K562 (cell line): ENCODE data around the gene FES. TPM values are rescaled to one million over a fixed set of nuclear protein-coding genes. Genes with fewer than 3 reads are reported as not detected.

ENCODE experiments used
- CBFB ChIP-seq: sonication (generic); formaldehyde crosslinking; IDR thresholded peaks from 2 replicates; pipeline ENCODE4 v1.4.0; 2020; ENCODE audit warnings: mild to moderate bottlenecking, missing genetic modification reagents
- CEBPG ChIP-seq, 3 experiments: fragments of 200-800 bp in 1 of 3; sonication (Bioruptor generic) in 1 of 3; sonication (generic) in 1 of 3; formaldehyde crosslinking in 1 of 3; IDR thresholded peaks in 2 of 3; conservative IDR thresholded peaks in 1 of 3; 2 replicates each; pipeline versions ENCODE4 v1.6.1 to v1.8.0; 2016 to 2022; ENCODE audit warnings: missing compliant biosample characterization in 2 of 3, missing genetic modification characterization in 2 of 3, mild to moderate bottlenecking in 1 of 3, missing genetic modification reagents in 1 of 3
- FUS ChIP-seq: fragments of 200-400 bp; formaldehyde crosslinking; optimal IDR thresholded peaks from 2 replicates; pipeline ENCODE3; 2017; ENCODE audit warnings: low read depth, low read length
- MCM2 ChIP-seq: fragments of 450-650 bp; IDR thresholded peaks from 2 replicates; pipeline ENCODE4 v1.6.1; 2017; ENCODE audit warnings: low read depth, mild to moderate bottlenecking
- PCBP1 ChIP-seq: fragments of 200-400 bp; formaldehyde crosslinking; IDR thresholded peaks from 2 replicates; pipeline ENCODE4 v1.6.1; 2018; ENCODE audit warnings: mild to moderate bottlenecking, low read depth, low read length; ENCODE audit not compliant: poor library complexity, severe bottlenecking
- SIRT6 ChIP-seq: IDR thresholded peaks from one replicate; pipeline ENCODE4 v1.6.1; 2012; ENCODE audit warnings: low read depth, mild to moderate bottlenecking, control low read depth, inconsistent platforms, low read length, moderate library complexity
- SRSF3 ChIP-seq: fragments of 200-400 bp; formaldehyde crosslinking; IDR thresholded peaks from 2 replicates; pipeline ENCODE4 v1.6.1; 2016; ENCODE audit warnings: mild to moderate bottlenecking, low read length, moderate library complexity; ENCODE audit not compliant: insufficient read depth
- SRSF7 ChIP-seq: fragments of 200-400 bp; formaldehyde crosslinking; optimal IDR thresholded peaks from 2 replicates; pipeline ENCODE3; 2017; ENCODE audit warnings: mild to moderate bottlenecking, low read depth, low read length
- TAL1 ChIP-seq: fragments of 450-650 bp; IDR thresholded peaks from 2 replicates; pipeline ENCODE4 v1.6.1; 2016; ENCODE audit warnings: mild to moderate bottlenecking
- TOE1 ChIP-seq, 2 experiments: fragments of 450-650 bp in 1 of 2; sonication (generic) in 1 of 2; formaldehyde crosslinking in 1 of 2; IDR thresholded peaks; 2 replicates each; pipeline versions ENCODE4 v1.7.1 to v1.8.0; 2016 to 2022; ENCODE audit warnings: borderline replicate concordance in 2 of 2, mild to moderate bottlenecking in 2 of 2, antibody characterized with exemption in 1 of 2, inconsistent platforms in 1 of 2, low read depth in 1 of 2, missing genetic modification reagents in 1 of 2, moderate library complexity in 1 of 2
- ZNF354B ChIP-seq: fragments of 250-450 bp; sonication (Bioruptor Pico); IDR thresholded peaks from 2 replicates; pipeline ENCODE4 v1.4.0; 2020
- ZNF408 ChIP-seq: fragments of 250-450 bp; sonication (Bioruptor Pico); IDR thresholded peaks from 2 replicates; pipeline ENCODE4 v1.4.0; 2020; ENCODE audit warnings: low read depth, mild to moderate bottlenecking, moderate library complexity
- ZNF445 ChIP-seq: fragments of 250-450 bp; sonication (Bioruptor Pico); IDR thresholded peaks from 2 replicates; pipeline ENCODE4 v1.4.0; 2020; ENCODE audit warnings: low read depth, mild to moderate bottlenecking, moderate library complexity
- polyA plus RNA-seq, 8 experiments: library from polyadenylated mRNA; depleted of rRNA in 4 of 8; stranded (reverse) in 5 of 8; unstranded in 3 of 8; fragments of >200 nt; fragmentation: Nextera tagmentation in 2 of 8; fragmentation: Illumina TruSeq in 1 of 8; extraction: Ambion mirVana in 2 of 8; extraction: Trizol in 1 of 8; gene quantifications; 2 replicates each; pipeline versions ENCODE4 v1.2.1 to v1.2.3, GENCODE V29; 2011 to 2014; ENCODE audit warnings: inconsistent platforms in 1 of 8, missing spikeins in 1 of 8
- total RNA-seq, 7 experiments: library from RNA; depleted of rRNA in 6 of 7; stranded (reverse); fragments of >200 nt in 6 of 7; fragmentation: Illumina TruSeq in 2 of 7; extraction: Trizol in 2 of 7; gene quantifications; 2 replicates each; pipeline versions ENCODE4 v1.2.1 to v1.2.3, GENCODE V29; 2011 to 2021; ENCODE audit warnings: low replicate concordance in 1 of 7
- TF ChIP-seq, protein P1 (sequence below): fragments of 250-450 bp; sonication (Bioruptor Pico); IDR thresholded peaks from 2 replicates; pipeline ENCODE4 v1.8.0; 2021; ENCODE audit warnings: borderline replicate concordance, mild to moderate bottlenecking, moderate library complexity; ENCODE audit not compliant: poor library complexity, severe bottlenecking
- TF ChIP-seq, protein P2 (sequence below): sonication (generic); formaldehyde crosslinking; IDR thresholded peaks from 2 replicates; pipeline ENCODE4 v1.8.0; 2022; ENCODE audit warnings: missing genetic modification reagents, mild to moderate bottlenecking, borderline replicate concordance
- TF ChIP-seq, protein P3 (sequence below), 2 experiments: fragments of 450-650 bp; formaldehyde crosslinking in 1 of 2; IDR thresholded peaks; 2 replicates each; pipeline versions ENCODE4 v1.4.0 to v1.6.1; 2014 to 2020; ENCODE audit warnings: mild to moderate bottlenecking in 2 of 2, borderline replicate concordance in 1 of 2, low read depth in 1 of 2

The FES gene
- total and polyA plus RNA-seq, 9 of the 15 experiments (the other 6 are each of a cell fraction or from before 2014, with no cell fraction given) = 0.38 to 2.6 (median 0.82) TPM

DNA sequence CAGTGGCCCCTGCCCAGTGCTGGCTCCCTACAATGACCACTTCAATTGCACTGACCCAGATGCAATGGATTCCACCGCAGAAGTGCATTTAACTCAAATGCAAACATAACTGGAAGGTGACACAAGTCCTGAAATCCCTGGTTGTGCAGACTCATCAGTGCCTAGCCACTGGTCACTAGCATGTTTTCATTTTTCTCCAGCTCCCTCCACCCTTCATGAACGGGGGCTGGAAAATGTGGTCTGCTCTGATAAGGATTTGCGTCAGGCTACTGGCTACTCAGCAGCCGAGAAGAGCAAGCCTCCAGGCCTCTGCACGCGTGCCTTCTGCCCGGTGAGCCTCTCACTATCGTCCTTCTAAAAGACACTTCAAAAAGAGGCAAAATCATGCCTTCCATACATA is 43.4 kb upstream of the FES start (continued):
- TF ChIP-seq SIRT6 = no peak
- peak; percentile 97 for TF ChIP-seq TAL1
- TF ChIP-seq SRSF3 = no peak
- TF ChIP-seq SRSF7 = no peak
- no peak for TF ChIP-seq ZNF445
- no peak for TF ChIP-seq ZNF354B (CRISPR knock-in tag)
- TF ChIP-seq CBFB (CRISPR knock-in tag) = no peak
- TF ChIP-seq, protein P1, sequence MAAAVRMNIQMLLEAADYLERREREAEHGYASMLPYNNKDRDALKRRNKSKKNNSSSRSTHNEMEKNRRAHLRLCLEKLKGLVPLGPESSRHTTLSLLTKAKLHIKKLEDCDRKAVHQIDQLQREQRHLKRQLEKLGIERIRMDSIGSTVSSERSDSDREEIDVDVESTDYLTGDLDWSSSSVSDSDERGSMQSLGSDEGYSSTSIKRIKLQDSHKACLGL (CRISPR knock-in tag) = no peak
- TF ChIP-seq MCM2 = no peak
- TF ChIP-seq, protein P2, sequence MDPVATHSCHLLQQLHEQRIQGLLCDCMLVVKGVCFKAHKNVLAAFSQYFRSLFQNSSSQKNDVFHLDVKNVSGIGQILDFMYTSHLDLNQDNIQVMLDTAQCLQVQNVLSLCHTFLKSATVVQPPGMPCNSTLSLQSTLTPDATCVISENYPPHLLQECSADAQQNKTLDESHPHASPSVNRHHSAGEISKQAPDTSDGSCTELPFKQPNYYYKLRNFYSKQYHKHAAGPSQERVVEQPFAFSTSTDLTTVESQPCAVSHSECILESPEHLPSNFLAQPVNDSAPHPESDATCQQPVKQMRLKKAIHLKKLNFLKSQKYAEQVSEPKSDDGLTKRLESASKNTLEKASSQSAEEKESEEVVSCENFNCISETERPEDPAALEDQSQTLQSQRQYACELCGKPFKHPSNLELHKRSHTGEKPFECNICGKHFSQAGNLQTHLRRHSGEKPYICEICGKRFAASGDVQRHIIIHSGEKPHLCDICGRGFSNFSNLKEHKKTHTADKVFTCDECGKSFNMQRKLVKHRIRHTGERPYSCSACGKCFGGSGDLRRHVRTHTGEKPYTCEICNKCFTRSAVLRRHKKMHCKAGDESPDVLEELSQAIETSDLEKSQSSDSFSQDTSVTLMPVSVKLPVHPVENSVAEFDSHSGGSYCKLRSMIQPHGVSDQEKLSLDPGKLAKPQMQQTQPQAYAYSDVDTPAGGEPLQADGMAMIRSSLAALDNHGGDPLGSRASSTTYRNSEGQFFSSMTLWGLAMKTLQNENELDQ (CRISPR knock-in tag) = no peak
- TF ChIP-seq, protein P3, sequence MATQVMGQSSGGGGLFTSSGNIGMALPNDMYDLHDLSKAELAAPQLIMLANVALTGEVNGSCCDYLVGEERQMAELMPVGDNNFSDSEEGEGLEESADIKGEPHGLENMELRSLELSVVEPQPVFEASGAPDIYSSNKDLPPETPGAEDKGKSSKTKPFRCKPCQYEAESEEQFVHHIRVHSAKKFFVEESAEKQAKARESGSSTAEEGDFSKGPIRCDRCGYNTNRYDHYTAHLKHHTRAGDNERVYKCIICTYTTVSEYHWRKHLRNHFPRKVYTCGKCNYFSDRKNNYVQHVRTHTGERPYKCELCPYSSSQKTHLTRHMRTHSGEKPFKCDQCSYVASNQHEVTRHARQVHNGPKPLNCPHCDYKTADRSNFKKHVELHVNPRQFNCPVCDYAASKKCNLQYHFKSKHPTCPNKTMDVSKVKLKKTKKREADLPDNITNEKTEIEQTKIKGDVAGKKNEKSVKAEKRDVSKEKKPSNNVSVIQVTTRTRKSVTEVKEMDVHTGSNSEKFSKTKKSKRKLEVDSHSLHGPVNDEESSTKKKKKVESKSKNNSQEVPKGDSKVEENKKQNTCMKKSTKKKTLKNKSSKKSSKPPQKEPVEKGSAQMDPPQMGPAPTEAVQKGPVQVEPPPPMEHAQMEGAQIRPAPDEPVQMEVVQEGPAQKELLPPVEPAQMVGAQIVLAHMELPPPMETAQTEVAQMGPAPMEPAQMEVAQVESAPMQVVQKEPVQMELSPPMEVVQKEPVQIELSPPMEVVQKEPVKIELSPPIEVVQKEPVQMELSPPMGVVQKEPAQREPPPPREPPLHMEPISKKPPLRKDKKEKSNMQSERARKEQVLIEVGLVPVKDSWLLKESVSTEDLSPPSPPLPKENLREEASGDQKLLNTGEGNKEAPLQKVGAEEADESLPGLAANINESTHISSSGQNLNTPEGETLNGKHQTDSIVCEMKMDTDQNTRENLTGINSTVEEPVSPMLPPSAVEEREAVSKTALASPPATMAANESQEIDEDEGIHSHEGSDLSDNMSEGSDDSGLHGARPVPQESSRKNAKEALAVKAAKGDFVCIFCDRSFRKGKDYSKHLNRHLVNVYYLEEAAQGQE (IDR thresholded peaks at IDR 0.05; ENCODE audit: borderline replicate concordance) = peak; percentile 38; the same call in 1 of the 2 replicates
- TF ChIP-seq, protein P3 (CRISPR knock-in tag; IDR thresholded peaks at IDR 0.05; ENCODE audit: low read depth) = no peak
- no peak for TF ChIP-seq ZNF408 (CRISPR knock-in tag)
- TF ChIP-seq PCBP1 = no peak
- no peak for TF ChIP-seq FUS
- TF ChIP-seq TOE1 (IDR thresholded peaks at IDR 0.05; ENCODE audit: borderline replicate concordance) = peak; percentile 65; the same call in 1 of the 2 replicates
- no peak for TF ChIP-seq TOE1 (CRISPR knock-in tag; IDR thresholded peaks at IDR 0.05; ENCODE audit: borderline replicate concordance, low read depth)
- TF ChIP-seq CEBPG (CRISPR knock-in tag; IDR thresholded peaks at IDR 0.05) = peak; percentile 77
- TF ChIP-seq CEBPG (tag; conservative IDR thresholded peaks at IDR 0.05 in 1 of 2, IDR thresholded peaks at IDR 0.05 in 1 of 2) = peak in 1 of 2 experiments; percentile 74; a peak in 1 of 4 replicates
